ENCODE results near the gene TKTL1. TPM values are rescaled to one million over a fixed set of nuclear protein-coding genes. Genes with fewer than 3 reads are reported as not detected.

TKTL1 gene
- total RNA-seq, 4 donors from 2014 or later, result not detected

DNA sequence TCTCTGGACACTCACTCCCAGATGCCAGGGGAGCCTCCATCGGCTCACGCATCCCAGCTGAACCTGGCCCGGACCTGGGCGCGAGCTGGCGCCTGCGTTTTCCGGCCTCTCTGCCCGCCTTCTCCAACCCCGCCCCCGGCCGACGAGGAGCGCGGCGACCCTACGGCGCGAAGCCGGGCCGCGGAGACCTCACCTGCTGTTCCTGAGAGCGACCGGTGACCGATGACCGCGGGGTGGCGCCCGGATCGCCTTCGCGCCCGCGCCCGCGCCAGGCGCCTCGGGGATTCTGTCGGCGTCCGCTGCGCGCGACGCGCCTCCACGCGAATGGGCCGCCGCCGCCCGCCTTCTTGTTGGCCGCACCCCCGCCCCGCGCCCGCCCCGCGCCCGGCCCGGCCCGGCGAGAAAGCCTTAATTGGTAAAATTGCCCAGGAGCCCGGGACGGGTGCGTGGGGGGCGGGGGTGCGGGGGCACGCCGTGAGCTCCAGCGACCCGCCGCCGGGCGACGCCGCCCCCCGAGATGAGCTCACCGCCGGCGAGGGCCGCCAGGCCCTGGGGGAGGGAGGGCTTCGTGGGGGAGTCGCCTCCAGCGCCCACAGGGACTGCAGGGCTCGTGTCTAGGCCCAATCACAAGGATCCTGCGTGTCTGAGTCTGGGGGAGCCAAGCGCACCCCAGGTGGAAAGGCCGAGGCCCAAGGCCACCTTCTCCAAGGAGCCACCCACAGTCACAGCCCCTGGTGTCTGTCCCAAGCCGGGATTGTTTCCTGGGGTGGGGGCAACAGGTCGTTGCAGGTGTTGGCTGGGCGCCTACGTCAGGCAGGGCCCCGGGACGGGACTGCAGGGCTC lies 78.9 kb downstream of the TKTL1 start, which contains the start of gene FLNA:
FLNA (minus strand) TSS at position 322 of the 843 bp plus-strand sequence. CDS start 3,389 bp downstream, outside the sequence.
- no peaks in the 10 kb centered on the region for H3K36me3 ChIP-seq
- in situ Hi-C loops (cut with MboI; ENCODE audit: low pct_ligation_motif_present in 1 of 4, low pct_unique_long_range_greater_than_20kb in 1 of 4, low sequenced_read_pairs in 3 of 4) (no loop called here), intact Hi-C loops (cut with DNase I; ENCODE audit: low total_unique reads) (no loop called here)
- no peaks in the 10 kb centered on the region for H3K9me3 ChIP-seq
- DNase-seq, result peak; percentile 58
- peak within 1 kb of the TSS; percentile 95 to 99 (median 97) for H3K27ac ChIP-seq
- peak within 1 kb of the TSS; percentile 34 to 63 (median 49) for H3K4me3 ChIP-seq
- H3K27me3 ChIP-seq, result peaks cover 14% of the 10 kb centered on the region
- 62% methylated on average over 57 of the region's 95 CpGs; no CpG with 5 or more reads in 1 of the 2 donors for WGBS, 2 donors (ENCODE audit: low coverage in 1 of 2)
- peaks cover 0 to 24% (median 12%) of the 10 kb centered on the region in 4 donors for H3K4me1 ChIP-seq
- no peak for TF ChIP-seq EP300 (IDR thresholded peaks at IDR 0.05; ENCODE audit: low read depth)
- peak in 2 of 3 donors; percentile 30 to 56 for TF ChIP-seq POLR2AphosphoS5 (IDR thresholded peaks at IDR 0.05)

- Histone ChIP-seq H3K36me3 (no peaks in the 10 kb centered on the region), H3K4me1 (peaks cover 0 to 28% (median 13%) of the 10 kb centered on the region in 4 donors), H3K9me3 (no peaks in the 10 kb centered on the region), H3K27ac (peak overlapping the region; percentile 95 to 99 (median 97)), H3K4me3 (peak overlapping the region in 2 of 4 donors; percentile 48 to 63), H3K27me3 (peaks cover 14% of the 10 kb centered on the region)
- in situ Hi-C loops (cut with MboI; ENCODE audit: low pct_ligation_motif_present in 1 of 4, low pct_unique_long_range_greater_than_20kb in 1 of 4, low sequenced_read_pairs in 3 of 4) (no loop called here), intact Hi-C loops (cut with DNase I; ENCODE audit: low total_unique reads) (no loop called here)
- no peak for TF ChIP-seq POLR2AphosphoS5 (IDR thresholded peaks at IDR 0.05)
- no peak for TF ChIP-seq EP300 (IDR thresholded peaks at IDR 0.05; ENCODE audit: low read depth)
- TF ChIP-seq, protein P1, sequence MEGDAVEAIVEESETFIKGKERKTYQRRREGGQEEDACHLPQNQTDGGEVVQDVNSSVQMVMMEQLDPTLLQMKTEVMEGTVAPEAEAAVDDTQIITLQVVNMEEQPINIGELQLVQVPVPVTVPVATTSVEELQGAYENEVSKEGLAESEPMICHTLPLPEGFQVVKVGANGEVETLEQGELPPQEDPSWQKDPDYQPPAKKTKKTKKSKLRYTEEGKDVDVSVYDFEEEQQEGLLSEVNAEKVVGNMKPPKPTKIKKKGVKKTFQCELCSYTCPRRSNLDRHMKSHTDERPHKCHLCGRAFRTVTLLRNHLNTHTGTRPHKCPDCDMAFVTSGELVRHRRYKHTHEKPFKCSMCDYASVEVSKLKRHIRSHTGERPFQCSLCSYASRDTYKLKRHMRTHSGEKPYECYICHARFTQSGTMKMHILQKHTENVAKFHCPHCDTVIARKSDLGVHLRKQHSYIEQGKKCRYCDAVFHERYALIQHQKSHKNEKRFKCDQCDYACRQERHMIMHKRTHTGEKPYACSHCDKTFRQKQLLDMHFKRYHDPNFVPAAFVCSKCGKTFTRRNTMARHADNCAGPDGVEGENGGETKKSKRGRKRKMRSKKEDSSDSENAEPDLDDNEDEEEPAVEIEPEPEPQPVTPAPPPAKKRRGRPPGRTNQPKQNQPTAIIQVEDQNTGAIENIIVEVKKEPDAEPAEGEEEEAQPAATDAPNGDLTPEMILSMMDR (IDR thresholded peaks at IDR 0.05), result no peak
- TF ChIP-seq POLR2A (IDR thresholded peaks at IDR 0.05), result no peak
- DNase-seq, result no peak
- WGBS, 2 donors (ENCODE audit: low coverage in 1 of 2), result 66% methylated on average over 10 of the region's 10 CpGs; no CpG with 5 or more reads in 1 of the 2 donors
These were observed 79.5 kb downstream of the TKTL1 start for GRCh38 chrX:154375156-154375504.

GRCh38 chrX:154376774-154377173 lies 81.2 kb downstream of the TKTL1 start:
- no peak for DNase-seq
- H3K4me1 ChIP-seq, result peaks cover 0 to 36% (median 15%) of the 10 kb centered on the region in 4 donors
- no peak overlapping the region for H3K4me3 ChIP-seq
- TF ChIP-seq POLR2A (IDR thresholded peaks at IDR 0.05) (no peak), POLR2AphosphoS5 (IDR thresholded peaks at IDR 0.05) (no peak), EP300 (IDR thresholded peaks at IDR 0.05; ENCODE audit: low read depth) (no peak)
- TF ChIP-seq, protein P1 (IDR thresholded peaks at IDR 0.05), result no peak
- 67% methylated on average over 3 of the region's 3 CpGs; no CpG with 5 or more reads in 1 of the 2 donors for WGBS, 2 donors (ENCODE audit: low coverage in 1 of 2)
- H3K36me3 ChIP-seq, result no peaks in the 10 kb centered on the region
- no peaks in the 10 kb centered on the region for H3K9me3 ChIP-seq
- H3K27ac ChIP-seq, result peak overlapping the region; percentile 95 to 99 (median 97)
- in situ Hi-C loops (cut with MboI; ENCODE audit: low pct_ligation_motif_present in 1 of 4, low pct_unique_long_range_greater_than_20kb in 1 of 4, low sequenced_read_pairs in 3 of 4) (no loop called here), intact Hi-C loops (cut with DNase I; ENCODE audit: low total_unique reads) (no loop called here)
- peaks cover 5% of the 10 kb centered on the region for H3K27me3 ChIP-seq

- Histone ChIP-seq H3K9me3 (no peaks in the 10 kb centered on the region), H3K27ac (peak overlapping the region; percentile 95 to 99 (median 97)), H3K27me3 (no peaks in the 10 kb centered on the region), H3K4me3 (peak overlapping the region; percentile 37 to 55 (median 44)), H3K36me3 (no peaks in the 10 kb centered on the region), H3K4me1 (peaks cover 0 to 27% (median 13%) of the 10 kb centered on the region in 4 donors)
- TF ChIP-seq, protein P1 (IDR thresholded peaks at IDR 0.05), result no peak
- TF ChIP-seq POLR2A (IDR thresholded peaks at IDR 0.05) (peak; percentile 77), EP300 (IDR thresholded peaks at IDR 0.05; ENCODE audit: low read depth) (no peak), POLR2AphosphoS5 (IDR thresholded peaks at IDR 0.05) (peak; percentile 77 to 91 (median 85))
- 61% methylated on average over 65 of the region's 79 CpGs; no CpG with 5 or more reads in 1 of the 2 donors for WGBS, 2 donors (ENCODE audit: low coverage in 1 of 2)
- DNase-seq, result peak; percentile 61
- in situ Hi-C loops (cut with MboI; ENCODE audit: low pct_ligation_motif_present in 1 of 4, low pct_unique_long_range_greater_than_20kb in 1 of 4, low sequenced_read_pairs in 3 of 4) (no loop called here), intact Hi-C loops (cut with DNase I; ENCODE audit: low total_unique reads) (no loop called here)
These were observed 82.6 kb downstream of the TKTL1 start for GRCh38 chrX:154378059-154378798.

Measured in transverse colon (tissue), 4 donors.